Uterus (tissue), 2 donors: ENCODE data around the gene MCRIP1.
"Not testable (repeated sequence)": the region's sequence is repeated elsewhere in the genome, so short reads cannot be mapped to it uniquely, and the experiment has no call there.

Experiments used
- CTCF ChIP-seq, 4 experiments: fragments of 200-600 bp in 2 of 4; fragments of 450-650 bp in 2 of 4; sonication (generic) in 2 of 4; IDR thresholded peaks; one replicate each; pipeline ENCODE4 v1.5.1; 2016 to 2019; ENCODE audit warnings: antibody characterized with exemption in 4 of 4, mild to moderate bottlenecking in 2 of 4, moderate library complexity in 1 of 4
- POLR2A ChIP-seq, 2 donors: fragments of 450-650 bp; IDR thresholded peaks; one replicate each; pipeline ENCODE4 v1.6.1; 2016; ENCODE audit warnings: antibody characterized with exemption in 2 of 2, mild to moderate bottlenecking in 1 of 2, moderate library complexity in 1 of 2

- TF ChIP-seq POLR2A, CTCF (IDR thresholded peaks at IDR 0.05): not testable (repeated sequence)
Measured at GRCh38 chr17:81840059-81840458, 7.0 kb upstream of the MCRIP1 start.
